ENCODE measurements around the gene HEXIM2. TPM values are rescaled to one million over a fixed set of nuclear protein-coding genes. Genes with fewer than 3 reads are reported as not detected.

The HEXIM2 gene
- total RNA-seq, 1 experiment from 2014 or later = 12.5 TPM

GRCh38 chr17:45149037-45149668 lies 12.5 kb upstream of the HEXIM2 start:
- Histone ChIP-seq H2BK120ac (ENCODE audit: low read depth, low read length, poor library complexity, severe bottlenecking) (no peak overlapping the region), H2AFZ (ENCODE audit: low read length) (no peak overlapping the region), H3K27ac (ENCODE audit: insufficient read length, low read depth, low read length) (no peak overlapping the region), H3K79me2 (ENCODE audit: insufficient read depth, low read length) (no peaks in the 10 kb centered on the region; the same call in 1 of the 2 replicates), H3K9me3 (ENCODE audit: control insufficient read depth, low read depth, low read length) (no peaks in the 10 kb centered on the region), H3K23ac (ENCODE audit: insufficient read length, low read depth, low read length) (no peak overlapping the region), H3K27me3 (ENCODE audit: insufficient read depth, low read length) (no peaks in the 10 kb centered on the region), H3T11ph (ENCODE audit: low read length) (no peak overlapping the region), H2BK15ac (ENCODE audit: low read depth, low read length) (no peak overlapping the region), H4K8ac (replicated peaks; ENCODE audit: insufficient read length, low read depth, low read length) (no peak overlapping the region), H3K4me1 (ENCODE audit: insufficient read depth, low read length) (peaks cover 2% of the 10 kb centered on the region; the same call in 1 of the 2 replicates), H3K9ac (ENCODE audit: extremely low read depth, insufficient read length, low read length) (peak overlapping the region; percentile 78), H3K56ac (ENCODE audit: insufficient read length, low read depth, low read length) (no peak overlapping the region), H3K4me2 (ENCODE audit: insufficient read depth, insufficient read length, low read length) (peak overlapping the region; percentile 91), H3K79me1 (ENCODE audit: insufficient read depth, low read depth, low read length, poor library complexity, severe bottlenecking) (peaks cover 4% of the 10 kb centered on the region), H3K18ac (ENCODE audit: insufficient read length, low read depth, low read length) (no peak overlapping the region), H3K14ac (ENCODE audit: insufficient read depth, low read length) (peak overlapping the region; percentile 45), H2BK12ac (ENCODE audit: insufficient read length, low read depth, low read length) (no peak overlapping the region), H4K91ac (ENCODE audit: insufficient read length, low read depth, low read length) (no peak overlapping the region), H3K23me2 (ENCODE audit: insufficient read length, low read depth, low read length, poor library complexity, severe bottlenecking) (peaks cover 16% of the 10 kb centered on the region), H4K5ac (ENCODE audit: insufficient read length, low read depth, low read length) (no peak overlapping the region), H2BK5ac (ENCODE audit: insufficient read length, low read length) (no peak overlapping the region), H4K20me1 (ENCODE audit: control insufficient read depth, insufficient read depth, insufficient read length) (no peaks in the 10 kb centered on the region), H2AK5ac (ENCODE audit: insufficient read length, low read length) (no peak overlapping the region), H3K4ac (ENCODE audit: low read depth, low read length) (no peak overlapping the region), H2BK20ac (ENCODE audit: low read depth, low read length, poor library complexity, severe bottlenecking) (no peak overlapping the region)
- no CpG with 5 or more reads among the region's 32 CpGs for WGBS (ENCODE audit: extremely low coverage, insufficient read length, low lambda C conversion rate)
- Mint-ChIP-seq H3K4me1 (peaks cover 30 to 37% of the 10 kb centered on the region in 2 experiments), H3K36me3 (ENCODE audit: insufficient read depth in 1 of 3, low read depth in 3 of 3) (peaks cover 0 to 5% (median 3%) of the 10 kb centered on the region in 3 experiments; a peak in 2 of 7 replicates), H3K27ac (peak overlapping the region; percentile 97 to 99 (median 97)), H3K9me3 (no peaks in the 10 kb centered on the region; a peak in 1 of 5 replicates), H3K4me3 (peak overlapping the region; percentile 98 to 99), H3K27me3 (ENCODE audit: low read depth) (no peaks in the 10 kb centered on the region; the same call in none of the 2 replicates)
- peak; percentile 92 for DNase-seq
- TF ChIP-seq CTCF (conservative IDR thresholded peaks at IDR 0.05) = peak; percentile 81
